Prostate gland (tissue), 2 donors: ENCODE measurements around the gene ST6GAL1.

Source experiments
- CTCF ChIP-seq, 4 experiments: fragments of 200-600 bp in 2 of 4; fragments of 450-650 bp in 2 of 4; sonication (generic) in 2 of 4; IDR thresholded peaks; 1 replicate in 3 of 4; 2 replicates in 1 of 4; pipeline ENCODE4 v1.5.1; 2016 to 2019; ENCODE audit warnings: antibody characterized with exemption in 4 of 4, mild to moderate bottlenecking in 2 of 4, moderate library complexity in 2 of 4
- POLR2A ChIP-seq: fragments of 450-650 bp; IDR thresholded peaks from one replicate; pipeline ENCODE4 v1.6.1; 2016; ENCODE audit warnings: antibody characterized with exemption, mild to moderate bottlenecking

DNA sequence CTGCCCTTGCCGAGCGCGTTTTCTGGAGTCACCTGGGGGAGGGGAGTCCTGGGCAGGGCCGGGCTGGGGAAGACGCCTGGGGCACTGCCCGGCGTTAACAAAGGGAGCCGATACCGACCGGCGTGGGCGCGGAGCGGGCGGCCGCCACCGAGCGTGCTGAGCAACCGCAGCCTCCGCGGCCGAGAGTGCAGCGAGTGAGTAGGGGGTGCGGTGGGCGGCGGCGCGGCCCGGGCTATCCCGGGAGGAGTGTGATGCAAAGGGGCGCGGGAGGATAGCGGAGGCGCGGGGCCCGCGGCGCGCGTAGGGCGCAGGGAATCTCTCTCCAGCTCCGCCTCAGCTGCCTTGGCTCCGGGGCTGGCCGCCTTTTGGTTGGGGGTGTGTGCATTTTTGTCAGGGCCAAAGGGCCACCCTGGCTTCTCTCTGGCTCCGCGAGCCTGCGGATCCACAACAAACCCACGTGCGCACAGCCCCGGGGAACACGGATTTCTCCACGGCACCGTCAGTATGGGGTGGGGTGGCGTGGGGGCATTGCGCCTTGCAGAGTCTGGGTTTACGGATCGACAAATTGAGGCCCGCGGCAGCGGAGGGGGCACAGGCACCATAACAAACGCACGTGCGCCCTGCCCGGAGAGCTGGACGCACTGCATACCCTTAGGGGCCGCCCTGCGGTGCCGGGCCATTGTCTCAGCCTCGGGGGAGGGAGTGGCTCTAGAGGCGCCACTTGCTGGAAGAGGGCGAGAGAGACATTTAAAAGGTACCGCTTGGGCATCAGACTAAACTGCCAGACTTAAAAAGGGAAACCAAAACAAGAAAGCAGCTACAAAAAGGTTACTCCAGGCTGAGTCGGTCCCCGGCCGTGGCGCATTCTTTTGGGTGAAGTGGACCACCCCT is 560 bp downstream of the ST6GAL1 start:
- peak in 1 of 4 experiments; percentile 12 for TF ChIP-seq CTCF (IDR thresholded peaks at IDR 0.05)
- no peak for TF ChIP-seq POLR2A
